ENCODE measurements around the gene PTCH1. TPM values are rescaled to one million over a fixed set of nuclear protein-coding genes. Genes with fewer than 3 reads are reported as not detected.

Gene PTCH1
- total RNA-seq, 1 experiment from 2014 or later, result 15.2 TPM

DNA sequence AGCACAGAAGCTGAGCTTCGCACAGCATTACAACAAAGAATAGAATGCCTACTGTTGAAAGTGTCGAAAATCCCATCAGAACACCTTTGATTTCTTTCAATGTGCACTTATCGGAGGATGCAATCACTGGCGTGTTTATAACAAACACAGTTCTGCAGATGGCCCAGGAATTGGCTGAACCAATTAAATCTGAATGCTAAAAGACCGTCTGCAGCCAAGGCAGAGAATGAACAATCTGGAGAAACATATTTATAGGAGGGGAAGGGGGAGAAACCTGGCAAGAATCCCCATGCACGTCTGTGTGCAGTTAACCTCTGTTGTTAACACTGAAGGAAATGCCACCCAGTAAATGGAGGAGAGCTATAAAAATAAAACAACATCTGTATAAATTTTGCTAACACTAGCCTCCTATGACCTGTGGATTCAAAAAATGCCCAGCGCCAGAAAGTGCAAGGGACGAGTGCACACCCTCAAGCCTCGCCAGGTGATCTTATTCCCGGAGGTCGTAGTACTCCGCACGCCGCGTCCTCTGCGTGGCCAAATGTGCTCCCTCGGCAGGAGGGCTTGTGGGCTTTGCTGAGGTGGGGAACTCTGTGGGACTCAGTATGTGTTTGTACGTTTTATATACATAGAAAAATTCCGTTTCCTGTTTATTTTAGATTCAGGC, 56.8 kb downstream of the PTCH1 start:
- Histone ChIP-seq H3K4me2 (ENCODE audit: low read length) (no peak overlapping the region), H3K9me3 (ENCODE audit: control insufficient read depth in 1 of 2, insufficient read depth in 1 of 2, low read depth in 1 of 2, low read length in 2 of 2) (no peaks in the 10 kb centered on the region), H3K4me3 (replicated peaks in 1 of 2; ENCODE audit: low read depth in 1 of 2, low read length in 2 of 2) (no peak overlapping the region), H3K4me1 (ENCODE audit: control insufficient read depth in 1 of 2, insufficient read depth in 2 of 2, low read length in 2 of 2) (no peaks in the 10 kb centered on the region), H3K36me3 (ENCODE audit: control insufficient read depth in 1 of 2, insufficient read depth in 2 of 2, low read length in 2 of 2) (0 out of 4 replicates have a peak, but pooled peaks cover 0 to 3% of the 10 kb centered on the region in 2 experiments), H4K20me1 (ENCODE audit: insufficient read depth) (no peaks in the 10 kb centered on the region), H3K27me3 (ENCODE audit: insufficient read depth, low read length) (no peaks in the 10 kb centered on the region), H3K9me2 (ENCODE audit: insufficient read depth) (no peaks in the 10 kb centered on the region), H2AFZ (ENCODE audit: low read depth, low read length, poor library complexity, severe bottlenecking) (no peak overlapping the region), H3K79me2 (ENCODE audit: insufficient read depth, low read length) (no peaks in the 10 kb centered on the region), H3K9ac (ENCODE audit: low read length) (no peak overlapping the region), H3K27ac (ENCODE audit: low read depth, low read length) (no peak overlapping the region)
- RAD21 ChIA-PET (ENCODE audit: low non-redundant PET in 1 of 2, low total read pairs in 2 of 2, uncharacterized antibody in 2 of 2, unreplicated experiment in 2 of 2), result no interaction called here
- no peak for TF ChIP-seq POLR2A (IDR thresholded peaks at IDR 0.05; ENCODE audit: borderline replicate concordance, extremely low read depth, insufficient read depth, insufficient read length)
- TF ChIP-seq CBX3 (IDR thresholded peaks at IDR 0.05; ENCODE audit: low read depth), result no peak
- TF ChIP-seq SIN3A (IDR thresholded peaks at IDR 0.05; ENCODE audit: low read depth), result no peak
- no peak for TF ChIP-seq SP1 (IDR thresholded peaks at IDR 0.05; ENCODE audit: low read depth)
- TF ChIP-seq, protein P1, sequence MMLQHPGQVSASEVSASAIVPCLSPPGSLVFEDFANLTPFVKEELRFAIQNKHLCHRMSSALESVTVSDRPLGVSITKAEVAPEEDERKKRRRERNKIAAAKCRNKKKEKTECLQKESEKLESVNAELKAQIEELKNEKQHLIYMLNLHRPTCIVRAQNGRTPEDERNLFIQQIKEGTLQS (IDR thresholded peaks at IDR 0.05), result no peak
- TF ChIP-seq JUND (IDR thresholded peaks at IDR 0.05), result no peak
- no peak for TF ChIP-seq SRF (IDR thresholded peaks at IDR 0.05; ENCODE audit: low read depth)
- no peak for TF ChIP-seq ZFX (IDR thresholded peaks at IDR 0.05)
- no peak for TF ChIP-seq EZH2 (IDR thresholded peaks at IDR 0.05)
- TF ChIP-seq ZBTB33 (IDR thresholded peaks at IDR 0.05; ENCODE audit: extremely low read depth, insufficient replicate concordance, low read length), result no peak
- TF ChIP-seq ELF1 (IDR thresholded peaks at IDR 0.05; ENCODE audit: borderline replicate concordance, low read depth), result no peak
- TF ChIP-seq POLR2AphosphoS5 (IDR thresholded peaks at IDR 0.05; ENCODE audit: low read depth, low read length), result no peak
- TF ChIP-seq CEBPB (IDR thresholded peaks at IDR 0.05; ENCODE audit: low read depth), result no peak
- TF ChIP-seq ZNF274 (IDR thresholded peaks at IDR 0.05; ENCODE audit: low read depth, low read length), result no peak
- TF ChIP-seq EGR1 (IDR thresholded peaks at IDR 0.05; ENCODE audit: low read depth), result no peak
- TF ChIP-seq RAD21 (IDR thresholded peaks at IDR 0.05; ENCODE audit: low read depth), result no peak
- no peak for TF ChIP-seq CTCF (IDR thresholded peaks at IDR 0.05 in 2 of 3, conservative IDR thresholded peaks at IDR 0.05 in 1 of 3; ENCODE audit: borderline replicate concordance in 1 of 3, insufficient read depth in 1 of 3, low read depth in 2 of 3, low read length in 2 of 3)
- no peak for TF ChIP-seq FOSL1 (IDR thresholded peaks at IDR 0.05; ENCODE audit: low read depth)
- no peak for TF ChIP-seq TCF7L2 (IDR thresholded peaks at IDR 0.05; ENCODE audit: borderline replicate concordance, extremely low read depth, insufficient read depth, insufficient read length)
- no peak for TF ChIP-seq EZH2phosphoT487 (IDR thresholded peaks at IDR 0.05; ENCODE audit: borderline replicate concordance)
- ATAC-seq, result no peak
- BruUV-seq (replicated peaks), result no TSS peak
- CTCF ChIA-PET, result no interaction called here
- no peak for DNase-seq (ENCODE audit: low read depth, low spot score)
- POLR2A ChIA-PET, result no interaction called here
- intact Hi-C loops (cut with micrococcal nuclease), result no loop called here

Data from HCT116 (cell line).